Body of pancreas (tissue), 4 donors: ENCODE data around the gene MMP3. TPM values are rescaled to one million over a fixed set of nuclear protein-coding genes. Genes with fewer than 3 reads are reported as not detected.
A peak's percentile ranks its signal among the peaks of the same experiment; 100 is the strongest.

Source experiments
- ATAC-seq: fragments of 150-250 bp; one replicate; pipeline ENCODE4 v1.9.1; 2016
- DNase-seq, 4 donors: peaks; one replicate each; pipeline ENCODE4 v3.0.0-alpha.2; 2019
- H3K27ac ChIP-seq, 4 donors: fragments of 200-600 bp; sonication (generic); 1 replicate in 3 of 4; 2 replicates in 1 of 4; pipeline versions ENCODE4 v1.5.1 to v1.6.1; 2016 to 2019; ENCODE audit warnings: mild to moderate bottlenecking in 1 of 4, mixed read lengths in 1 of 4, moderate library complexity in 1 of 4
- H3K27me3 ChIP-seq, 2 donors: fragments of 200-600 bp; sonication (generic); one replicate each; pipeline ENCODE4 v1.6.0; 2016; ENCODE audit warnings: mild to moderate bottlenecking in 1 of 2
- H3K36me3 ChIP-seq, 2 donors: fragments of 200-600 bp; sonication (generic); replicated peaks in 1 of 2; 2 replicates each; pipeline ENCODE4 v1.5.1; 2016; ENCODE audit warnings: low read depth in 2 of 2; ENCODE audit not compliant: insufficient read depth in 1 of 2
- H3K4me1 ChIP-seq: fragments of 200-600 bp; sonication (generic); one replicate; pipeline ENCODE4 v1.6.0; 2016
- H3K4me3 ChIP-seq, 2 donors: fragments of 200-600 bp; sonication (generic); 1 replicate in 1 of 2; 2 replicates in 1 of 2; pipeline ENCODE4 v1.5.1; 2016 to 2019
- H3K9me3 ChIP-seq, 3 donors: fragments of 200-600 bp; sonication (generic); 1 replicate in 2 of 3; 2 replicates in 1 of 3; pipeline ENCODE4 v1.5.1; 2016
- POLR2A ChIP-seq, 3 donors: fragments of 450-650 bp; IDR thresholded peaks; one replicate each; pipeline ENCODE4 v1.6.1; 2016; ENCODE audit warnings: antibody characterized with exemption in 3 of 3, mild to moderate bottlenecking in 2 of 3
- WGBS, 2 donors: methylation state at CpG; one replicate each; pipeline ENCODE4 v1.1.5; 2017; 5-methylcytosine and 5-hydroxymethylcytosine counted together
- intact Hi-C: fragments of 100-400 bp; cut with DNase I; formaldehyde crosslinking; loops from one replicate; pipeline ENCODE4 v1.15.1; 2023
- total RNA-seq, 2 donors: library from RNA; depleted of rRNA; stranded (reverse); fragments of >200 nt; gene quantifications; one replicate each; pipeline ENCODE4 v1.1.0, GENCODE V29; 2016
- TF ChIP-seq, protein P1 (sequence below), 7 experiments: fragments of 450-650 bp in 4 of 7; fragments of 200-600 bp in 3 of 7; sonication (generic) in 3 of 7; IDR thresholded peaks; one replicate each; pipeline ENCODE4 v1.5.1; 2016 to 2019; ENCODE audit warnings: antibody characterized with exemption in 7 of 7

Gene MMP3
- total RNA-seq, 2 donors from 2014 or later, result 1.0 TPM; not detected in 1

DNA sequence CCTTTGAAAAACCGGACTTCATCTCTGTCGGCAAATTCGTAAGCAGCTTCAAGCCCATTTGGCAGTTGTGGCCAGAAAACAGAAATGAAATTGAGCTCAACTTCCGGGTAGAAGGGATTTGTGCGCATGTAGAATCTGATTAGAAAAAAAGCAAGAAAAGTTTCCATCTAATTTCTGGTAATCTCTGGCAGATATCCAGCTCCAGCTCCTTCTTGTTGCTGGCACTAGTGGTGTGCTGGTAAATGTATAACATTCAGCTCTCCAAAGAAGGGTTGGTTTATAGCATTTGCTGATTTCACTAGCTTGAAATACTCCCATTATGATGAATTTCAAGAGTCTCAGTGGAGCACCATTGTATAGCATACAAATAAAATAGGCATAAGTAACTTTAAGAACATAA, 50.8 kb downstream of the MMP3 start:
- no peaks in the 10 kb centered on the region for H3K36me3 ChIP-seq
- ATAC-seq (peak; percentile 67), DNase-seq (peak in 3 of 4 donors; percentile 21 to 61 (median 23))
- H3K4me3 ChIP-seq, result no peak overlapping the region
- H3K4me1 ChIP-seq, result peaks cover 7% of the 10 kb centered on the region
- intact Hi-C loops, result no loop called here
- no peaks in the 10 kb centered on the region for H3K27me3 ChIP-seq
- no peak overlapping the region for H3K27ac ChIP-seq
- TF ChIP-seq POLR2A (IDR thresholded peaks at IDR 0.05), result no peak
- TF ChIP-seq, protein P1, sequence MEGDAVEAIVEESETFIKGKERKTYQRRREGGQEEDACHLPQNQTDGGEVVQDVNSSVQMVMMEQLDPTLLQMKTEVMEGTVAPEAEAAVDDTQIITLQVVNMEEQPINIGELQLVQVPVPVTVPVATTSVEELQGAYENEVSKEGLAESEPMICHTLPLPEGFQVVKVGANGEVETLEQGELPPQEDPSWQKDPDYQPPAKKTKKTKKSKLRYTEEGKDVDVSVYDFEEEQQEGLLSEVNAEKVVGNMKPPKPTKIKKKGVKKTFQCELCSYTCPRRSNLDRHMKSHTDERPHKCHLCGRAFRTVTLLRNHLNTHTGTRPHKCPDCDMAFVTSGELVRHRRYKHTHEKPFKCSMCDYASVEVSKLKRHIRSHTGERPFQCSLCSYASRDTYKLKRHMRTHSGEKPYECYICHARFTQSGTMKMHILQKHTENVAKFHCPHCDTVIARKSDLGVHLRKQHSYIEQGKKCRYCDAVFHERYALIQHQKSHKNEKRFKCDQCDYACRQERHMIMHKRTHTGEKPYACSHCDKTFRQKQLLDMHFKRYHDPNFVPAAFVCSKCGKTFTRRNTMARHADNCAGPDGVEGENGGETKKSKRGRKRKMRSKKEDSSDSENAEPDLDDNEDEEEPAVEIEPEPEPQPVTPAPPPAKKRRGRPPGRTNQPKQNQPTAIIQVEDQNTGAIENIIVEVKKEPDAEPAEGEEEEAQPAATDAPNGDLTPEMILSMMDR (IDR thresholded peaks at IDR 0.05), result no peak
- 34 to 36% methylated on average over 5 of the region's 5 CpGs for WGBS, 2 donors
- no peaks in the 10 kb centered on the region for H3K9me3 ChIP-seq

DNA sequence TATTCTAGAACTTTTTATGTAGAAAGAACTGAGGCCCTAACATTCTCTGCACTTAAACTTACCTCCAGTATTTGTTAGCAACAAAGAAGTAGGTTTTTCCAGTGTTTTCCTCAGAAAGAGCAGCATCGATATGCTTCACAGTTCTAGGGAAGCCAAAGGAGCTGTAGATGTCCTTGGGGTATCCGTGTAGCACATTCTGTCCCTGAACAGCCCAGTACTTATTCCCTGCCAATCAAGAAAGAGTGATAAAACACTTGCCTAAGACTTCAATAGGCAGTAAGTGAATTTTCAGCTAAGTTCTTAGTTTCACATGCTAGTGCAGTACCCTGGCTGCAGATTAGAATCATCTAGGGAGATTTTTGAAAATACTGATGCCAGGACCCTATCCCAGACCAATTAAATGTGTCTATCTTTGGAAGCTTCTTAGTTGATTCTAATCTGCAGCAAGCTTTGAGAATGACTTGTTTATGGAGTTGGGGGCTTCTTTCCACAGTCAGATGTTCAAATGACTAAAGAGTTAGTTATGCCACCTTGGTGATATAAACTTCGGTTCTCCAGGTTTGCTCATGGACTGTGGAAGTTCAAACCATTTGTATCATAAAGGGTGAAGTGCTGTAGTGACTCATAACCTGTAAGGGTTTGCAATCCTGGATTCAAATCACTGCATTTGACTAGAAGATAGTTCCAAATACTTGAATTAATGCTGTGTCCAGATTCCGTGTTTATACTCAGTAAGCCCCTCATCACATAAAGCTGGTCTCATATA, 52.0 kb downstream of the MMP3 start:
- Histone ChIP-seq H3K36me3 (no peaks in the 10 kb centered on the region), H3K4me3 (no peak overlapping the region), H3K9me3 (no peaks in the 10 kb centered on the region), H3K27me3 (no peaks in the 10 kb centered on the region), H3K4me1 (peaks cover 7% of the 10 kb centered on the region), H3K27ac (peak overlapping the region in 1 of 4 donors; percentile 7)
- ATAC-seq, result peak; percentile 21
- intact Hi-C loops, result no loop called here
- 47 to 50% methylated on average over 4 of the region's 4 CpGs for WGBS, 2 donors
- no peak for DNase-seq
- TF ChIP-seq POLR2A (IDR thresholded peaks at IDR 0.05), result no peak
- TF ChIP-seq, protein P1 (IDR thresholded peaks at IDR 0.05), result no peak

DNA sequence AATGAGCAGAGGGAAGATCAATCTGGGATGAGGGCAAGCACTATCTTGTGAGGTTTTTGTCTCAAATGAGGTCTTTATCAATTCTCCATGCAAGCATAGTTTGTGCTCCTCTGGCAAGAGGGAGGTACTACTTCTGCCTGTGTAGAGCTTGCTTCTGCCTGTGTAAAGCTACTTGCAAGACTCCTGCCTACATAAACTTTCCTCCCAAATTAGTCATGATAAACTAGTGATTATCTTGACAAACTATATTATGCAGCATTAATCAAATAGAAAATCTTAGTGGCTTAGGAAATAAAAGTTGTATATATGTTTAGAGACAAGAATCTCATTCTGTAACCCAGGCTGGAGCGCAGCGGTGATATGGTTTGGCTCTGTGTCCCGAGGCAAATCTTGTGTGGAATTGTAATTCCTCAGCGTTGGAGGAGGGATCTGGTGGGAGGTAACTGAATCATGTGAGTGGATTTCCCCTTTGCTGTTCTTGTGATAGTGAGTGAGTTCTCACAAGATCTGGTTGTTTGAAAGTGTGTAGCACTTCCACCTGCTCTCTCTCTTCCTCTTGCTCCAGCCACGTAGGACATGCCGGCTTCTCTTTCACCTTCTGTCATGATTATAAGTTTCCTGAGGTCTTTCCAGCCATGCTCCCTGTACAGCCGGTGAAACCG, 54.9 kb downstream of the MMP3 start:
- intact Hi-C loops, result no loop called here
- 75 to 87% methylated on average over 8 of the region's 8 CpGs for WGBS, 2 donors
- no peak for ATAC-seq

More for the DNA sequence above, 54.9 kb downstream of the MMP3 start:
- TF ChIP-seq POLR2A (IDR thresholded peaks at IDR 0.05), result no peak
- TF ChIP-seq, protein P1 (IDR thresholded peaks at IDR 0.05), result no peak
- no peaks in the 10 kb centered on the region for H3K9me3 ChIP-seq
- H3K27ac ChIP-seq, result no peak overlapping the region
- no peak overlapping the region for H3K4me3 ChIP-seq
- H3K36me3 ChIP-seq, result no peaks in the 10 kb centered on the region
- DNase-seq, result no peak
- no peaks in the 10 kb centered on the region for H3K27me3 ChIP-seq
- peaks cover under 1% of the 10 kb centered on the region for H3K4me1 ChIP-seq

Other genes with a start within 250 kb of the MMP3 start
- gene MMP20, start 218.3 kb downstream of the MMP3 start, total RNA-seq, result not detected
- gene MMP27, start 137.8 kb downstream of the MMP3 start, total RNA-seq, result not detected
- gene MMP8, start 118.7 kb downstream of the MMP3 start, total RNA-seq, result not detected
- gene MMP10, start 63.0 kb downstream of the MMP3 start, total RNA-seq, result not detected
- 10 to 100 TPM in 1 of 2 donors, not detected in 1; 34.8 TPM for gene MMP1, start 45.4 kb downstream of the MMP3 start, total RNA-seq
- not detected for gene MMP12, start 31.4 kb upstream of the MMP3 start, total RNA-seq
- gene MMP13, start 112.1 kb upstream of the MMP3 start, total RNA-seq, result not detected
- 10 to 100 TPM; 16.6 to 70.5 TPM for gene DCUN1D5, start 248.6 kb upstream of the MMP3 start, total RNA-seq